ENCODE measurements around the gene KIRREL3. TPM values are rescaled to one million over a fixed set of nuclear protein-coding genes. Genes with fewer than 3 reads are reported as not detected.
A peak's percentile ranks its signal among the peaks of the same experiment; 100 is the strongest.

The KIRREL3 gene
- total and polyA plus RNA-seq, 9 of the 15 experiments (the other 6 are each of a cell fraction or from before 2014, with no cell fraction given): 0.04 to 0.10 TPM; not detected in 7

GRCh38 chr11:126437731-126438130, 562.8 kb downstream of the KIRREL3 start:
- peaks cover 4 to 35% of the 10 kb centered on the region in 2 experiments; a peak in 4 of 5 replicates for H3K27me3 ChIP-seq (ENCODE audit: control insufficient read depth in 2 of 2, insufficient read depth in 2 of 2, low read length in 2 of 2)
- no peaks in the 10 kb centered on the region for H3K36me3 ChIP-seq (ENCODE audit: control insufficient read depth, insufficient read depth, low read length)
- ChIA-PET CTCF (ENCODE audit: low intra/inter-chr PET ratio) (no interaction called here), POLR2A (no interaction called here)
- intact Hi-C loops (cut with micrococcal nuclease) (no loop called here), in situ Hi-C loops (cut with MboI) (no loop called here)
- FAIRE-seq (no peak), DNase-seq (ENCODE audit: extremely low read depth in 1 of 4, low spot score in 3 of 4) (no peak), ATAC-seq (no peak)
- H3K4me1 ChIP-seq (replicated peaks in 1 of 2; ENCODE audit: control insufficient read depth in 2 of 2, insufficient read depth in 2 of 2, low read length in 2 of 2): peaks cover 0 to 17% of the 10 kb centered on the region in 2 experiments; a peak in 4 of 5 replicates
- TF ChIP-seq SUPT5H (IDR thresholded peaks at IDR 0.05) (no peak), TSC22D4 (tag; IDR thresholded peaks at IDR 0.05) (0 out of 2 replicates have a peak, but pooled peaks have one; percentile 44), STAT5B (CRISPR knock-in tag; IDR thresholded peaks at IDR 0.05) (no peak), HDAC6 (IDR thresholded peaks at IDR 0.05; ENCODE audit: low read depth, low read length) (no peak), ZKSCAN8 (CRISPR knock-in tag; IDR thresholded peaks at IDR 0.05) (no peak), KDM1A (IDR thresholded peaks at IDR 0.05) (0 out of 4 replicates have a peak, but pooled peaks of 1 of the 2 experiments have one; percentile 13), PYGO2 (tag; IDR thresholded peaks at IDR 0.05) (no peak)
- peaks cover 11% of the 10 kb centered on the region; the same call in 1 of the 2 replicates for H4K20me1 ChIP-seq (replicated peaks; ENCODE audit: control insufficient read depth, insufficient read depth, low read length)
- H3K4me3 ChIP-seq: no peak overlapping the region
- WGBS (ENCODE audit: insufficient coverage, low coverage, missing lambda C conversion rate): 73% methylated on average over 5 of the region's 5 CpGs
- H3K9ac ChIP-seq (ENCODE audit: insufficient read depth in 1 of 2, low read depth in 2 of 2, low read length in 2 of 2): no peak overlapping the region
- BruUV-seq (replicated peaks): no TSS peak
- H3K27ac ChIP-seq (ENCODE audit: extremely low read depth, low read depth, low read length): no peak overlapping the region
- no peak overlapping the region for H2AFZ ChIP-seq (ENCODE audit: low read depth, low read length)
- no peak overlapping the region for H3K4me2 ChIP-seq (ENCODE audit: insufficient read depth, low read length)
- H3K9me3 ChIP-seq (replicated peaks; ENCODE audit: control insufficient read depth, insufficient read depth, low read depth, low read length): no peaks in the 10 kb centered on the region
- H3K9me1 ChIP-seq (ENCODE audit: control insufficient read depth, insufficient read depth, low read length): no peaks in the 10 kb centered on the region
- no peaks in the 10 kb centered on the region for H3K79me2 ChIP-seq (ENCODE audit: control insufficient read depth, insufficient read depth, low read length)

Data from K562 (cell line).